Smooth muscle cell (in vitro differentiated cells): ENCODE results near the gene ZNF385D. TPM values are rescaled to one million over a fixed set of nuclear protein-coding genes. Genes with fewer than 3 reads are reported as not detected.

Experiments used
- DNase-seq: peaks from one replicate; lab custom pipeline; 2025; ENCODE audit not compliant: unreplicated experiment; lab: John Stamatoyannopoulos, UW
- H2AFZ ChIP-seq: fragments of 200-600 bp; sonication (generic); 2 replicates; pipeline ENCODE4 v1.6.0; 2016; ENCODE audit warnings: antibody characterized with exemption, low read depth, mild to moderate bottlenecking
- H3F3A ChIP-seq: fragments of 200-600 bp; sonication (generic); 2 replicates; pipeline ENCODE4 v1.6.0; 2017; ENCODE audit warnings: antibody characterized with exemption, low read depth
- H3K27ac ChIP-seq: fragments of 200-600 bp; sonication (generic); 2 replicates; pipeline ENCODE4 v1.5.1; 2016; ENCODE audit warnings: low read depth, mild to moderate bottlenecking
- H3K27me3 ChIP-seq: fragments of 200-600 bp; sonication (generic); 2 replicates; pipeline ENCODE4 v1.6.1; 2016; ENCODE audit warnings: low read depth, mild to moderate bottlenecking
- H3K36me3 ChIP-seq: fragments of 200-600 bp; sonication (generic); 2 replicates; pipeline ENCODE4 v1.5.1; 2016; ENCODE audit warnings: low read depth
- H3K4me1 ChIP-seq: fragments of 200-600 bp; sonication (generic); 2 replicates; pipeline ENCODE4 v1.5.1; 2016; ENCODE audit warnings: low read depth
- H3K4me2 ChIP-seq: fragments of 200-600 bp; sonication (generic); 2 replicates; pipeline ENCODE4 v1.6.0; 2016; ENCODE audit warnings: mild to moderate bottlenecking
- H3K4me3 ChIP-seq: fragments of 200-600 bp; sonication (generic); 2 replicates; pipeline ENCODE4 v1.5.1; 2016; ENCODE audit warnings: mild to moderate bottlenecking
- H3K79me2 ChIP-seq: fragments of 200-600 bp; sonication (generic); 2 replicates; pipeline ENCODE4 v1.6.0; 2016; ENCODE audit warnings: low read depth, mild to moderate bottlenecking
- H3K9ac ChIP-seq: fragments of 200-600 bp; sonication (generic); 2 replicates; pipeline ENCODE4 v1.6.0; 2016; ENCODE audit warnings: low read depth
- H3K9me3 ChIP-seq: fragments of 200-600 bp; sonication (generic); replicated peaks from 2 replicates; pipeline ENCODE4 v1.5.1; 2016; ENCODE audit warnings: low read depth
- H4K20me1 ChIP-seq: fragments of 200-600 bp; sonication (generic); 2 replicates; pipeline ENCODE4 v1.6.0; 2016; ENCODE audit warnings: low read depth
- CTCF ChIP-seq: fragments of 200-600 bp; sonication (generic); IDR thresholded peaks from 2 replicates; pipeline ENCODE4 v1.5.1; 2017; ENCODE audit warnings: borderline replicate concordance, mild to moderate bottlenecking, antibody characterized with exemption; ENCODE audit not compliant: insufficient read depth, poor library complexity, severe bottlenecking
- WGBS: methylation state at CpG from one replicate; pipeline ENCODE4 v1.1.7; 2016; ENCODE audit warnings: low lambda C conversion rate; 5-methylcytosine and 5-hydroxymethylcytosine counted together
- polyA plus RNA-seq: library from polyadenylated mRNA; unstranded; fragments of >200 nt; fragmentation: Nextera tagmentation; extraction: Ambion mirVana; gene quantifications from 2 replicates; pipeline ENCODE4 v1.2.1, GENCODE V29; 2016
- total RNA-seq: library from RNA; depleted of rRNA; stranded (reverse); fragments of >200 nt; gene quantifications from 2 replicates; pipeline ENCODE4 v1.2.3, GENCODE V29; 2014

Gene ZNF385D
- total and polyA plus RNA-seq, 2 experiments from 2014 or later: 0.13 to 2.4 TPM

GRCh38 chr3:21520106-21520963, 230.7 kb downstream of the ZNF385D start:
- Histone ChIP-seq H3K79me2 (no peaks in the 10 kb centered on the region), H3K4me3 (no peak overlapping the region), H3K4me1 (no peaks in the 10 kb centered on the region), H3K4me2 (no peak overlapping the region), H3K36me3 (no peaks in the 10 kb centered on the region), H2AFZ (no peak overlapping the region), H3K9ac (no peak overlapping the region), H3F3A (no peaks in the 10 kb centered on the region), H3K27me3 (peaks cover 15% of the 10 kb centered on the region), H4K20me1 (no peaks in the 10 kb centered on the region), H3K27ac (no peak overlapping the region), H3K9me3 (no peaks in the 10 kb centered on the region)
- no peak for DNase-seq
- no peak for TF ChIP-seq CTCF
- WGBS: 81% methylated on average over 4 of the region's 4 CpGs

GRCh38 chr3:21517184-21517583, 233.8 kb downstream of the ZNF385D start:
- Histone ChIP-seq H3K4me2 (no peak overlapping the region), H3K4me3 (no peak overlapping the region), H3K4me1 (no peaks in the 10 kb centered on the region), H3K36me3 (no peaks in the 10 kb centered on the region), H3F3A (no peaks in the 10 kb centered on the region), H3K9ac (no peak overlapping the region), H4K20me1 (no peaks in the 10 kb centered on the region), H2AFZ (no peak overlapping the region), H3K79me2 (no peaks in the 10 kb centered on the region), H3K27ac (no peak overlapping the region), H3K9me3 (no peaks in the 10 kb centered on the region), H3K27me3 (peaks cover 15% of the 10 kb centered on the region)
- TF ChIP-seq CTCF: no peak
- DNase-seq: no peak
- WGBS: 85% methylated on average over 3 of the region's 3 CpGs

- no peak for TF ChIP-seq CTCF
Observed at GRCh38 chr3:21515417-21515816, 235.6 kb downstream of the ZNF385D start.

More at GRCh38 chr3:21515417-21515816, 235.6 kb downstream of the ZNF385D start:
- Histone ChIP-seq H3K9ac (no peak overlapping the region), H3K79me2 (no peaks in the 10 kb centered on the region), H3K4me2 (no peak overlapping the region), H3K27ac (no peak overlapping the region), H3K4me3 (no peak overlapping the region), H3K4me1 (no peaks in the 10 kb centered on the region), H3K9me3 (no peaks in the 10 kb centered on the region), H3K36me3 (no peaks in the 10 kb centered on the region), H2AFZ (no peak overlapping the region), H4K20me1 (no peaks in the 10 kb centered on the region), H3F3A (no peaks in the 10 kb centered on the region), H3K27me3 (peaks cover 13% of the 10 kb centered on the region)
- no peak for DNase-seq
- WGBS: 81% methylated on average over 1 of the region's 1 CpG
